PFSK-1 (cell line): ENCODE data around the gene CFAP61.

Source experiments
- FOXP2 ChIP-seq: optimal IDR thresholded peaks from 2 replicates; pipeline ENCODE3; 2011; ENCODE audit warnings: borderline replicate concordance, control low read depth, inconsistent platforms; ENCODE audit not compliant: insufficient read depth; ENCODE audit errors: extremely low read length, extremely low read depth
- POLR2AphosphoS5 ChIP-seq: IDR thresholded peaks from 2 replicates; pipeline ENCODE4 v1.6.1; 2012; ENCODE audit warnings: low read depth, mild to moderate bottlenecking, control low read depth, low read length, moderate library complexity
- REST ChIP-seq, 2 experiments: IDR thresholded peaks; 2 replicates each; pipeline versions ENCODE4 v1.6.1 to v1.8.0; 2011 to 2012; ENCODE audit warnings: low read depth in 2 of 2, low read length in 2 of 2, control low read depth in 1 of 2, inconsistent platforms in 1 of 2, mild to moderate bottlenecking in 1 of 2, moderate library complexity in 1 of 2; ENCODE audit not compliant: insufficient read depth in 1 of 2

GRCh38 chr20:20017001-20017843, 35.1 kb upstream of the CFAP61 start, which contains the start of gene NAA20:
- TF ChIP-seq REST (IDR thresholded peaks at IDR 0.05; ENCODE audit: insufficient read depth in 1 of 2, low read depth in 2 of 2, low read length in 2 of 2): 0 out of 4 replicates have a peak, but pooled peaks of 1 of the 2 experiments have one; percentile 14
- TF ChIP-seq FOXP2: peak; percentile 96
- peak; percentile 66 for TF ChIP-seq POLR2AphosphoS5
